Loucy (cell line): ENCODE results near the gene RERE.

ENCODE experiments used
- EZH2phosphoT487 ChIP-seq: fragments of 200-600 bp; IDR thresholded peaks from 2 replicates; pipeline ENCODE4 v1.6.1; 2018; ENCODE audit warnings: antibody characterized with exemption, mild to moderate bottlenecking, moderate library complexity, borderline replicate concordance
- TF ChIP-seq, protein P1 (sequence below): fragments of 200-600 bp; sonication (generic); conservative IDR thresholded peaks from 2 replicates; pipeline ENCODE4 v1.5.1; 2014; ENCODE audit warnings: mild to moderate bottlenecking, antibody characterized with exemption, low read length

- TF ChIP-seq, protein P1, sequence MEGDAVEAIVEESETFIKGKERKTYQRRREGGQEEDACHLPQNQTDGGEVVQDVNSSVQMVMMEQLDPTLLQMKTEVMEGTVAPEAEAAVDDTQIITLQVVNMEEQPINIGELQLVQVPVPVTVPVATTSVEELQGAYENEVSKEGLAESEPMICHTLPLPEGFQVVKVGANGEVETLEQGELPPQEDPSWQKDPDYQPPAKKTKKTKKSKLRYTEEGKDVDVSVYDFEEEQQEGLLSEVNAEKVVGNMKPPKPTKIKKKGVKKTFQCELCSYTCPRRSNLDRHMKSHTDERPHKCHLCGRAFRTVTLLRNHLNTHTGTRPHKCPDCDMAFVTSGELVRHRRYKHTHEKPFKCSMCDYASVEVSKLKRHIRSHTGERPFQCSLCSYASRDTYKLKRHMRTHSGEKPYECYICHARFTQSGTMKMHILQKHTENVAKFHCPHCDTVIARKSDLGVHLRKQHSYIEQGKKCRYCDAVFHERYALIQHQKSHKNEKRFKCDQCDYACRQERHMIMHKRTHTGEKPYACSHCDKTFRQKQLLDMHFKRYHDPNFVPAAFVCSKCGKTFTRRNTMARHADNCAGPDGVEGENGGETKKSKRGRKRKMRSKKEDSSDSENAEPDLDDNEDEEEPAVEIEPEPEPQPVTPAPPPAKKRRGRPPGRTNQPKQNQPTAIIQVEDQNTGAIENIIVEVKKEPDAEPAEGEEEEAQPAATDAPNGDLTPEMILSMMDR, result no peak
- TF ChIP-seq EZH2phosphoT487, result no peak
Measured at GRCh38 chr1:8411803-8412182, 405.6 kb downstream of the RERE start.
